Stimulated activated CD4-positive, alpha-beta T cell treated with anti-CD3 and anti-CD28 coated beads, Interleukin-4, amount 100 ng/mL, for 48 hours (primary cell): ENCODE measurements around the gene RPL3.

Experiments
- DNase-seq, 2 donors: peaks; one replicate each; pipeline ENCODE4 v3.0.0-alpha.2; 2020; ENCODE audit warnings: low read depth in 2 of 2

RPL3 gene

GRCh38 chr22:39263626-39264348 lies 55.6 kb downstream of the RPL3 start:
- no peak for DNase-seq
